BLaER1 treated with 17β-estradiol and CSF1 and Interleukin-3, amounts not matched to agents 10 nM and 100 nM (cell line): ENCODE data around the gene PDE2A.

Experiments used
- H3K27ac ChIP-seq, 11 experiments: shearing (Covaris generic); formaldehyde crosslinking; 2 replicates each; pipeline ENCODE4 v1.8.1; 2022
- H3K27me3 ChIP-seq, 11 experiments: shearing (Covaris generic); formaldehyde crosslinking; 2 replicates each; pipeline ENCODE4 v1.8.1; 2022
- H3K36me3 ChIP-seq, 11 experiments: shearing (Covaris generic); formaldehyde crosslinking; 2 replicates each; pipeline ENCODE4 v1.8.1; 2022
- H3K4me1 ChIP-seq, 10 experiments: shearing (Covaris generic); formaldehyde crosslinking; 2 replicates each; pipeline ENCODE4 v1.8.1; 2022
- H3K4me2 ChIP-seq, 11 experiments: shearing (Covaris generic); formaldehyde crosslinking; 2 replicates each; pipeline ENCODE4 v1.8.1; 2022
- H3K4me3 ChIP-seq, 10 experiments: shearing (Covaris generic); formaldehyde crosslinking; 2 replicates each; pipeline ENCODE4 v1.8.1; 2022
- H3K9ac ChIP-seq, 11 experiments: shearing (Covaris generic); formaldehyde crosslinking; 2 replicates each; pipeline ENCODE4 v1.8.1; 2022
- H3K9me3 ChIP-seq, 11 experiments: shearing (Covaris generic); formaldehyde crosslinking; replicated peaks in 1 of 11; 2 replicates each; pipeline ENCODE4 v1.8.1; 2022
- H4K20me1 ChIP-seq, 11 experiments: shearing (Covaris generic); formaldehyde crosslinking; 2 replicates each; pipeline ENCODE4 v1.8.1; 2022
- Cebpa-rat ChIP-seq, 11 experiments: shearing (Covaris generic); IDR thresholded peaks; 2 replicates each; pipeline ENCODE4 v1.8.1; 2022

PDE2A gene

DNA sequence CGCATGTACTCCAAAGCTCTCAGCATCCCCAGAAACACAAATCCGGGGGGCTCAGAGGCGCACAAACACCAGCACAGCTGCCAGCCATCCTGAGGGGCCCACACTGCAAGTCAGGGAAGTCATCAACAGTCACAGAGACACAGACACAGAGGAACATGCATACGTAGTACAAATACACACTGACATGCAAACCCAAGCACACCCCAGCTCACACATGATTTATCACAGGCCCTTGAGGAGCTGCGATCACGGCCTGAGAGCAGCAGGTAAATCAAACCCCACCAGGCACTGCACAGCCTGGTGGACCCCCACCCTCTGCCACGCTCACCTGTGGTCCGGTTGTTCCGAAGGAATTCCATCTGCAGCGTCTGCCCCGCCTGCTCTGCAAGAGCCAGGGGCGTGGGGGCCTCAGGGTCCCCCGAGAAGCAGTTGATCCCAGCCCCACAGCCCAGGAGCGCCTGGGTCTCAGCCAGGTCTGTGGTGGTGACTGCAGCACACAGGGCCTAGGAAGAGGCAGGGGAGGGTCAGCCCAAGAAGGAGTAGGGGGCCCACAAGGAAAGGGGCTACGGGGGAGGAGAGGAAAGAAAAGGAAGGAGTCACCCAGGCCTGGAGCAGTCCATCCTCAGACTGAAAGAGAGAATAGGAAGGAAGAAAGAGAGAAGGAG is 28.5 kb upstream of the PDE2A start:
- no peak overlapping the region for H3K4me3 ChIP-seq
- H3K9ac ChIP-seq = no peak overlapping the region
- no peak overlapping the region; a peak in 1 of 22 replicates for H3K27ac ChIP-seq
- no peaks in the 10 kb centered on the region for H3K27me3 ChIP-seq
- no peak overlapping the region for H3K4me2 ChIP-seq
- H3K4me1 ChIP-seq = peaks cover 0 to 15% (median 0%) of the 10 kb centered on the region in 10 experiments; a peak in 1 of 20 replicates
- H3K36me3 ChIP-seq = peaks cover 96 to 100% (median 100%) of the 10 kb centered on the region in 11 experiments
- peaks cover 0 to 100% (median 86%) of the 10 kb centered on the region in 11 experiments; a peak in 20 of 22 replicates for H4K20me1 ChIP-seq
- H3K9me3 ChIP-seq = no peaks in the 10 kb centered on the region
- TF ChIP-seq Cebpa-rat (IDR thresholded peaks at IDR 0.05) = no peak

DNA sequence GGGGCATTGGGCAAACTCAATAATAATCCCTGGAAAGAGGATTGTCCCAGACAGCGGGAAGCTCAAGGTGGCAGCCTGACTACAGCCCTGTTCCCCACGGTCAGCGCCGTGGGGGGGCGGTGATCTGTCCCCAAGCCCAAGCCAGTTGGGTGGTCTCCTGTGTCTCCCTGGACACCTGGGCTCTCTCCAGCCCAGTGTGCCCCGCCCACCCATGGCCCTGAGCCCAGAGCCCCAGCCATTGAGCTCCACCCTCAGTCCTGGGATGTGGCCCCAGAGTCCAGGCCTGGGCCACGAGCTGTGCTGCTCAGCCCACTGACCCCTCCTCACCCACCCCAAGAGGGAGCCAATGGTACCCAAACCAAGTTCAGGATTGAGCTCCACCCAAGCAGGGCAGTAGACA is 27.9 kb upstream of the PDE2A start:
- peaks cover 0 to 9% (median 0%) of the 10 kb centered on the region in 10 experiments; a peak in 1 of 20 replicates for H3K4me1 ChIP-seq
- no peak overlapping the region for H3K4me3 ChIP-seq
- H3K27ac ChIP-seq = no peak overlapping the region
- no peaks in the 10 kb centered on the region for H3K27me3 ChIP-seq
- peaks cover 0 to 100% (median 81%) of the 10 kb centered on the region in 11 experiments; a peak in 20 of 22 replicates for H4K20me1 ChIP-seq
- no peak overlapping the region for H3K4me2 ChIP-seq
- peaks cover 96 to 100% (median 100%) of the 10 kb centered on the region in 11 experiments for H3K36me3 ChIP-seq
- no peak overlapping the region for H3K9ac ChIP-seq
- no peaks in the 10 kb centered on the region for H3K9me3 ChIP-seq
- no peak for TF ChIP-seq Cebpa-rat (IDR thresholded peaks at IDR 0.05)

DNA sequence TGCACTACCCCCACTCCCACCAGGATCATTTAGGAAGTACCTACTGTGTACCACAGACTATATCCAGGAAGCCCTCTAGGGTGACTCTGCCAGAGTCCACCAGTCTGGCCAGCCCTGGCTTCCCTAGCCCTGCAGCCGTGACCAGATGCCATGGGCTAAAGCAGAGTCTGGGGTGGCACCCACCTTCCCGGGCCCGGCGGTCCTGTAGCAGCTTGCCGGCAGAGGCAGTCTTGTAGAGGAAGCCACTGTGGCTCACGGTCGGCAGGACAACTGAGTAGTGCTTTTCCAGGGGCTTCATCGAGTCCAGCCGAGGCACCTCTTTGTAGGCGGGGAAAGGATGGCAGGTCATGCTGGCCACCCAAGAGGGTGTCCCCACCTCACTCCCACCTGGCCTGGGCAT is 27.2 kb upstream of the PDE2A start:
- Histone ChIP-seq H3K27me3 (no peaks in the 10 kb centered on the region), H3K9me3 (no peaks in the 10 kb centered on the region), H3K9ac (no peak overlapping the region), H3K27ac (no peak overlapping the region), H3K36me3 (peaks cover 96 to 100% (median 100%) of the 10 kb centered on the region in 11 experiments), H3K4me3 (no peak overlapping the region), H4K20me1 (peaks cover 0 to 100% (median 80%) of the 10 kb centered on the region in 11 experiments; a peak in 20 of 22 replicates), H3K4me1 (peaks cover 0 to 6% (median 0%) of the 10 kb centered on the region in 10 experiments; a peak in 1 of 20 replicates), H3K4me2 (no peak overlapping the region)
- TF ChIP-seq Cebpa-rat (IDR thresholded peaks at IDR 0.05) = no peak

DNA sequence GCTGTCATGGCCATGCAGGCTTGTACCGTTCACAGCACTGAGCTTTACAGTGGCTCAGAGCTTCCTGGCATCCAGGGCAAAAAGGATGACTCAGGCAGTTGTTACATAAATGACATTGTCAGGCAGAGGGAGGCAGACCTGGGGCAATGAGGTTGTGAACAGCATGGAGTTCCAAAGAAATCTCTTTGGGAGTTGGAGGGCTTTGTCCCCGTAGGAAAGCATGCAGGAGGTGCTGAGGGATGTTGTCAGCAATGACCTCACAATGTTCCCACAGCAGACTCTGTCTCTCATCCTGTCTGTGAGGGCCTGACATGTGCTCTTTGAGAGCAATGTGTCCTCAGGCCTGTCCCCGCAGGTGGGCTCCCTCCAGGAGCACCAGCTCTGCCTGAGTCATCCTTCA is 25.9 kb upstream of the PDE2A start:
- H3K27ac ChIP-seq = no peak overlapping the region; a peak in 1 of 22 replicates
- no peaks in the 10 kb centered on the region for H3K9me3 ChIP-seq
- no peaks in the 10 kb centered on the region for H3K27me3 ChIP-seq
- no peak overlapping the region for H3K4me3 ChIP-seq
- peaks cover 97 to 100% (median 100%) of the 10 kb centered on the region in 11 experiments for H3K36me3 ChIP-seq
- peaks cover 0 to 100% (median 80%) of the 10 kb centered on the region in 11 experiments; a peak in 19 of 22 replicates for H4K20me1 ChIP-seq
- H3K9ac ChIP-seq = no peak overlapping the region
- no peak overlapping the region for H3K4me2 ChIP-seq
- H3K4me1 ChIP-seq = peaks cover 0 to 14% (median 0%) of the 10 kb centered on the region in 10 experiments; a peak in 1 of 20 replicates
- no peak for TF ChIP-seq Cebpa-rat (IDR thresholded peaks at IDR 0.05)

DNA sequence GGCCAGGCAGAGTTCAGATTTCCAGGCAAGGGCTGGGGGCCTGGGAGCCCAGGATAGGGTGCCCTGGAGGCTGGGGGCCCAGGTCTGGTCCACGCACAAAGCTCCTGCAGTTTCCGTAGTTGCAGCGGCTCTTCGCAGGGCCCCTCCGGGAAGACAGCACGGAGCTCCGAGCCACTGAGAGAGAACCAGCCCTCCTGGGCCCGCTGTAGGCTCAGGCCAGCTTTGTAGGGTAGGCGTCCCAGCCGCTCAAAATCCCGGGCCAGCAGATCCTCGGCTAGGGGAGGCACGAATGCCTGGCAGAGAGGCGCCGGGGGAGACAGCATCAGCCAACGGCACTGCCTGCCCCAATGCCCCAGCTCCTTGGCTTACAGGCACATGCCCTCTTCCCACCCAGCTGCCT is 23.6 kb upstream of the PDE2A start:
- no peak for TF ChIP-seq Cebpa-rat (IDR thresholded peaks at IDR 0.05)
- Histone ChIP-seq H3K9ac (no peak overlapping the region), H3K27me3 (no peaks in the 10 kb centered on the region), H4K20me1 (peaks cover 0 to 100% (median 77%) of the 10 kb centered on the region in 11 experiments; a peak in 17 of 22 replicates), H3K4me3 (no peak overlapping the region), H3K36me3 (peaks cover 97 to 100% (median 100%) of the 10 kb centered on the region in 11 experiments), H3K9me3 (no peaks in the 10 kb centered on the region), H3K4me2 (no peak overlapping the region), H3K4me1 (peaks cover 0 to 30% (median 0%) of the 10 kb centered on the region in 10 experiments; a peak in 4 of 20 replicates), H3K27ac (no peak overlapping the region)

DNA sequence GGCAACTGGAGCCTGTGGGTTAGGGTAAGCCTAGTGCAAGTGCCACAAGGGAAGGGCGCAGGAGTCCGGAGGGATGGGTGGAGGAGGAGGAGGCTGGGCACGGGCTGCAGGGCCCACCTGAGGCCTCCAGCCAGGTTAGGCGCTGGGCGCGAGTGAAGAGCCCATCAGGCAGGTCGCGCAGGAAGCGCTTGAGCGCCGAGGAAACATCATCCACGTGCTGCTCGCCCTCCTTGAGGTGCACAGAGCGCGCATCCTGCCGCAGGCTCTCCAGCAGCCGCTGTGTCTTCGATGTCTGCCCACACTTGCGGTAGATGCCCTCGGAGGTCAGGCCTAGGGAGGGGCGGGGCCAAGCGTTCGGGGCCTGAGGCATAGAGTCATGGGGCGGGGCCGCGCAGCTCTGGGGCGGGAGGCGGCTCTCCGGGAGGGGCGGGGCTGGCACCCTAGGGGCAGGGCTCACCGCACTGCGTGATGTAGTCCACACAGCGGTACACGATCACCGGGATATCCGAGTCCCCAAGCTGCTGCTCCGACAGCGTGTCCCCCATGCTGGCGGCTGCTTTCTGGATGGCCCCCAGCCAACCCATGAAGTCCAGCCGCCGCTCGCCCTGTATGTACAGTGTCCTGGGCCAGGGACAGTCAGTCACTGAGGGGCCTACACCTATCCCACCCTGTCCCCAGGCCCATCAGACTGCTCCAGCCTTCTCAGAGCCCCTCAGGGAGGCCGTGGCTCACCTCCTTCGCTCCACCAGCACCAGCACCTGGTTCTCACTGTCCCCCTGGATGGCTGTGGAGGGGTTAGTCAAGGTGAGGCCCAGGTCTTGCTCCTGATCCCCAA is 22.9 kb upstream of the PDE2A start:
- no peak overlapping the region for H3K27ac ChIP-seq
- no peaks in the 10 kb centered on the region for H3K9me3 ChIP-seq
- no peak overlapping the region for H3K4me3 ChIP-seq
- no peak overlapping the region for H3K4me2 ChIP-seq
- no peaks in the 10 kb centered on the region for H3K27me3 ChIP-seq
- H3K9ac ChIP-seq = no peak overlapping the region
- TF ChIP-seq Cebpa-rat (IDR thresholded peaks at IDR 0.05) = no peak
- H3K36me3 ChIP-seq = peaks cover 97 to 100% (median 100%) of the 10 kb centered on the region in 11 experiments
- H3K4me1 ChIP-seq = peaks cover 0 to 37% (median 0%) of the 10 kb centered on the region in 10 experiments; a peak in 4 of 20 replicates
- peaks cover 0 to 100% (median 84%) of the 10 kb centered on the region in 11 experiments; a peak in 17 of 22 replicates for H4K20me1 ChIP-seq

DNA sequence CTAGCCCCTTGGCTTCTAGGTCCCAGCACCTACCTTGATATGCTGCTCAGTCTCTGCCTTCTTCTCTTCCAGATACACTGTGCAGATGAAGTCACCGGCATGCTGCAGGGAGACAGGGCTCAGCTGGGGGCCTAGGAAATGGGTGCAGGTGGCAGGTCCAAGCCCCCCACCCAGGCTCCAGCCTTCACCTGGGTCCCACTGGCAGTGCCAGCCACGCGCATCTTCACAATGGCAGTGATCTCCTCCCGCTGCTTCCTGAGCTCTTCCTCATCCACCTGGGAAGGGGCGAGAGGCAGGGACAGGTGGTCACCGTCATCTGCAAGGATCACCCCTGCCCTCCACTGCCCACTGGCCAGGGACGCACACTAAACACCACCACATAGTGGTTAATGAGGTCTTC is 21.1 kb upstream of the PDE2A start:
- H3K27ac ChIP-seq = no peak overlapping the region
- H3K9ac ChIP-seq = no peak overlapping the region
- H3K36me3 ChIP-seq = peaks cover 97 to 100% (median 99%) of the 10 kb centered on the region in 11 experiments
- no peak overlapping the region for H3K4me2 ChIP-seq
- H3K27me3 ChIP-seq = no peaks in the 10 kb centered on the region
- H3K4me3 ChIP-seq = no peak overlapping the region
- TF ChIP-seq Cebpa-rat (IDR thresholded peaks at IDR 0.05) = no peak
- H3K9me3 ChIP-seq = no peaks in the 10 kb centered on the region
- peaks cover 0 to 100% (median 90%) of the 10 kb centered on the region in 11 experiments; a peak in 18 of 22 replicates for H4K20me1 ChIP-seq
- H3K4me1 ChIP-seq = peaks cover 0 to 55% (median 0%) of the 10 kb centered on the region in 10 experiments; a peak in 6 of 20 replicates

DNA sequence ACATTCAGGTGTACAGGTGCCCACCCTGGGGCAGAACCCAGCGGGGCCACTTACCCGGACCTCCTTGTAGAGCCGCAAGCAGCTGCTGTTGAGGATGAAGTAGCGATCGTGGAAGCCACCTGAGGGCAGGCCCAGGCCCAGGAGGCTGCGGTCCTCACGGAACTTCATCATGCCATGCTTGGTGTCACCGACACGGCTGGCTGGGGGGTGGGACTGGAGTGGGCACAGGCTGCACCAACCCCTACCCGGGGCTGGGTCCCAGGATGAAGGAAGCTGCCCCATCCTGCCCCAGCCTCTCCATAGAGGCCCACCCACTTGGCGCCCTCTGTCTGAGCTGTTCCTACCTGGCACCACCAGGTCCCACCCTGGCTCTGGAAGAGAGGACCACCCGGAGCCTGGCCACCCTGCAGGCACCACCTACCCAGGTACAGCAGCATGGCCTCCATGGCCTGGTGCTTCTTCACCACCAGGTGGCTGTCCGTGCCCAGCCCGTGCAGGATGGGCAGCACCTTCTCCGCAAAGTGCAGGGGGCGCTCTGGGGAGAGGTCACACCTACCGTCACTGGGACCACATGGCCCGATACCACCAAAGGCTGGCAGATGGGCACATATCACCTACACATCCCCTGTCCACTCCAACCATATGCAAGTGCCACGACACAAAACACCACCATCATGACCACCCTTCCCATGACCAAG is 19.2 kb upstream of the PDE2A start:
- H3K9me3 ChIP-seq = no peaks in the 10 kb centered on the region
- no peak overlapping the region for H3K27ac ChIP-seq
- no peak for TF ChIP-seq Cebpa-rat (IDR thresholded peaks at IDR 0.05)
- peaks cover 0 to 100% (median 90%) of the 10 kb centered on the region in 11 experiments; a peak in 18 of 22 replicates for H4K20me1 ChIP-seq
- no peak overlapping the region for H3K4me2 ChIP-seq
- H3K36me3 ChIP-seq = peaks cover 93 to 100% (median 99%) of the 10 kb centered on the region in 11 experiments
- no peak overlapping the region for H3K4me3 ChIP-seq
- H3K4me1 ChIP-seq = peaks cover 0 to 73% (median 7%) of the 10 kb centered on the region in 10 experiments; a peak in 10 of 20 replicates
- H3K27me3 ChIP-seq = no peaks in the 10 kb centered on the region
- H3K9ac ChIP-seq = no peak overlapping the region
